HG02678 (cell line): ENCODE measurements around the gene PLXNA2.

ENCODE experiments used
- ATAC-seq: cut with Tn5 transposase; IDR thresholded peaks from one replicate; pipeline ENCODE4 v1.9.1; 2021; ENCODE audit warnings: mild to moderate bottlenecking, moderate library complexity; ENCODE audit not compliant: unreplicated experiment

Gene PLXNA2

GRCh38 chr1:208126108-208126507, 118.1 kb downstream of the PLXNA2 start:
- ATAC-seq, result no peak

- no peak for ATAC-seq
Measured at GRCh38 chr1:208122612-208123358, 121.4 kb downstream of the PLXNA2 start.

GRCh38 chr1:208121813-208122364, 122.3 kb downstream of the PLXNA2 start:
- no peak for ATAC-seq

- no peak for ATAC-seq
Measured at GRCh38 chr1:208120431-208120790, 123.8 kb downstream of the PLXNA2 start.

GRCh38 chr1:208118841-208119606, 125.2 kb downstream of the PLXNA2 start:
- ATAC-seq, result no peak

- ATAC-seq, result no peak
Measured at GRCh38 chr1:208118306-208118705, 125.9 kb downstream of the PLXNA2 start.

- no peak for ATAC-seq
Measured at GRCh38 chr1:208117826-208118225, 126.4 kb downstream of the PLXNA2 start.

GRCh38 chr1:208117409-208117808, 126.8 kb downstream of the PLXNA2 start:
- ATAC-seq, result no peak

- no peak for ATAC-seq
Measured at GRCh38 chr1:208115924-208116640, 128.1 kb downstream of the PLXNA2 start.

GRCh38 chr1:208113011-208113410, 131.2 kb downstream of the PLXNA2 start:
- no peak for ATAC-seq

GRCh38 chr1:208112401-208112800, 131.8 kb downstream of the PLXNA2 start:
- ATAC-seq, result no peak

- no peak for ATAC-seq
Measured at GRCh38 chr1:208111646-208112190, 132.5 kb downstream of the PLXNA2 start.

GRCh38 chr1:208110296-208110695, 133.9 kb downstream of the PLXNA2 start:
- no peak for ATAC-seq

GRCh38 chr1:208108646-208109330, 135.4 kb downstream of the PLXNA2 start:
- ATAC-seq, result no peak

- no peak for ATAC-seq
Measured at GRCh38 chr1:208108213-208108608, 136.0 kb downstream of the PLXNA2 start.

GRCh38 chr1:208107425-208108212, 136.6 kb downstream of the PLXNA2 start:
- no peak for ATAC-seq

GRCh38 chr1:208106218-208106617, 138.0 kb downstream of the PLXNA2 start:
- ATAC-seq, result no peak

- ATAC-seq, result no peak
Measured at GRCh38 chr1:208105756-208106155, 138.4 kb downstream of the PLXNA2 start.

- ATAC-seq, result no peak
Measured at GRCh38 chr1:208103597-208104513, 140.3 kb downstream of the PLXNA2 start.
